Prostate gland (tissue), 2 donors: ENCODE results near the gene OOSP4A.

Experiments used
- CTCF ChIP-seq, 4 experiments: fragments of 200-600 bp in 2 of 4; fragments of 450-650 bp in 2 of 4; sonication (generic) in 2 of 4; IDR thresholded peaks; 1 replicate in 3 of 4; 2 replicates in 1 of 4; pipeline ENCODE4 v1.5.1; 2016 to 2019; ENCODE audit warnings: antibody characterized with exemption in 4 of 4, mild to moderate bottlenecking in 2 of 4, moderate library complexity in 2 of 4
- POLR2AphosphoS5 ChIP-seq: sonication (generic); formaldehyde crosslinking; IDR thresholded peaks from one replicate; pipeline ENCODE4 v1.6.1; 2017; ENCODE audit warnings: antibody characterized with exemption

- TF ChIP-seq POLR2AphosphoS5: no peak
- no peak for TF ChIP-seq CTCF (IDR thresholded peaks at IDR 0.05)
Measured at GRCh38 chr11:60003729-60004128, 39.9 kb downstream of the OOSP4A start.
